Stomach (tissue), 4 donors: ENCODE results near the gene ZBTB2.

Source experiments
- CTCF ChIP-seq, 7 experiments: fragments of 450-650 bp in 4 of 7; fragments of 200-600 bp in 3 of 7; sonication (generic) in 3 of 7; IDR thresholded peaks; one replicate each; pipeline ENCODE4 v1.5.1; 2016 to 2019; ENCODE audit warnings: antibody characterized with exemption in 7 of 7, control low read depth in 2 of 7, mild to moderate bottlenecking in 1 of 7
- POLR2A ChIP-seq, 4 donors: fragments of 450-650 bp; IDR thresholded peaks; one replicate each; pipeline ENCODE4 v1.6.1; 2016; ENCODE audit warnings: antibody characterized with exemption in 4 of 4, control low read depth in 2 of 4, mild to moderate bottlenecking in 1 of 4, moderate library complexity in 1 of 4
- POLR2AphosphoS5 ChIP-seq, 3 donors: sonication (generic); formaldehyde crosslinking; IDR thresholded peaks; one replicate each; pipeline ENCODE4 v1.6.1; 2016; ENCODE audit warnings: antibody characterized with exemption in 3 of 3

- TF ChIP-seq CTCF (IDR thresholded peaks at IDR 0.05) (peak in 6 of 7 experiments; percentile 58 to 98 (median 98)), POLR2A (IDR thresholded peaks at IDR 0.05) (no peak), POLR2AphosphoS5 (IDR thresholded peaks at IDR 0.05) (peak; percentile 38 to 83 (median 72))
These were observed 67.4 kb downstream of the ZBTB2 start for GRCh38 chr6:151323791-151324487.
